ENCODE data around the gene MARCKS. TPM values are rescaled to one million over a fixed set of nuclear protein-coding genes. Genes with fewer than 3 reads are reported as not detected.

MARCKS gene, protein sequence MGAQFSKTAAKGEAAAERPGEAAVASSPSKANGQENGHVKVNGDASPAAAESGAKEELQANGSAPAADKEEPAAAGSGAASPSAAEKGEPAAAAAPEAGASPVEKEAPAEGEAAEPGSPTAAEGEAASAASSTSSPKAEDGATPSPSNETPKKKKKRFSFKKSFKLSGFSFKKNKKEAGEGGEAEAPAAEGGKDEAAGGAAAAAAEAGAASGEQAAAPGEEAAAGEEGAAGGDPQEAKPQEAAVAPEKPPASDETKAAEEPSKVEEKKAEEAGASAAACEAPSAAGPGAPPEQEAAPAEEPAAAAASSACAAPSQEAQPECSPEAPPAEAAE
- total RNA-seq (2021), result 95.9 and 110 TPM in 2 replicates
- Bru-seq, nascent RNA, result percentile 94 among the genes with signal in this experiment
- BruChase-seq, experiment 1, labeled RNA remaining after a 2-hour chase, result percentile 99 among the genes with signal in this experiment
- BruChase-seq, experiment 2, labeled RNA remaining after a 6-hour chase, result percentile 100 among the genes with signal in this experiment
- long read RNA-seq, full-length matches to known transcripts, result 271 of 330 reads
- long read RNA-seq, partial matches to known transcripts, result 55 of 330 reads
- long read RNA-seq, other reads (novel, unspliced or antisense), result 4 of 330 reads

GRCh38 chr6:113856625-113857555 lies at the start of gene MARCKS:
TSS of gene MARCKS (plus strand) at chr6:113857345. CDS start at chr6:113857746, 401 bp downstream.
- H3K36me3 ChIP-seq (ENCODE audit: insufficient read depth, low read length, poor library complexity, severe bottlenecking), result peaks cover 6% of the 10 kb centered on the region
- TF ChIP-seq, protein P1, sequence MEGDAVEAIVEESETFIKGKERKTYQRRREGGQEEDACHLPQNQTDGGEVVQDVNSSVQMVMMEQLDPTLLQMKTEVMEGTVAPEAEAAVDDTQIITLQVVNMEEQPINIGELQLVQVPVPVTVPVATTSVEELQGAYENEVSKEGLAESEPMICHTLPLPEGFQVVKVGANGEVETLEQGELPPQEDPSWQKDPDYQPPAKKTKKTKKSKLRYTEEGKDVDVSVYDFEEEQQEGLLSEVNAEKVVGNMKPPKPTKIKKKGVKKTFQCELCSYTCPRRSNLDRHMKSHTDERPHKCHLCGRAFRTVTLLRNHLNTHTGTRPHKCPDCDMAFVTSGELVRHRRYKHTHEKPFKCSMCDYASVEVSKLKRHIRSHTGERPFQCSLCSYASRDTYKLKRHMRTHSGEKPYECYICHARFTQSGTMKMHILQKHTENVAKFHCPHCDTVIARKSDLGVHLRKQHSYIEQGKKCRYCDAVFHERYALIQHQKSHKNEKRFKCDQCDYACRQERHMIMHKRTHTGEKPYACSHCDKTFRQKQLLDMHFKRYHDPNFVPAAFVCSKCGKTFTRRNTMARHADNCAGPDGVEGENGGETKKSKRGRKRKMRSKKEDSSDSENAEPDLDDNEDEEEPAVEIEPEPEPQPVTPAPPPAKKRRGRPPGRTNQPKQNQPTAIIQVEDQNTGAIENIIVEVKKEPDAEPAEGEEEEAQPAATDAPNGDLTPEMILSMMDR (conservative IDR thresholded peaks at IDR 0.05; ENCODE audit: low read depth, low read length), result no peak
- no peak for TF ChIP-seq EZH2 (IDR thresholded peaks at IDR 0.05; ENCODE audit: borderline replicate concordance, low read depth, low read length, poor library complexity, severe bottlenecking)
- no peaks in the 10 kb centered on the region for H3K9me3 ChIP-seq (ENCODE audit: low read depth, low read length, poor library complexity, severe bottlenecking)
- peak; percentile 95 for DNase-seq (ENCODE audit: low spot score)
- POLR2A ChIA-PET (ENCODE audit: low non-redundant PET), result no interaction called here
- peak within 1 kb of the TSS; percentile 86 for H3K4me3 ChIP-seq (ENCODE audit: low read depth, low read length, poor library complexity, severe bottlenecking)
- intact Hi-C loops (cut with micrococcal nuclease; ENCODE audit: unreplicated experiment), result loop anchor here (2.0 to 10.0 kb wide), 8 partner anchors 162 to 1520 kb away; no protein-coding TSS in a partner anchor
- CTCF ChIA-PET, result no interaction called here
- BruUV-seq (replicated peaks), result no TSS peak
- no peaks in the 10 kb centered on the region for H3K27me3 ChIP-seq (replicated peaks; ENCODE audit: insufficient read depth, low read depth, low read length, poor library complexity)
- peaks cover 11% of the 10 kb centered on the region for H3K4me1 ChIP-seq (ENCODE audit: insufficient read depth, low read length, poor library complexity, severe bottlenecking)
- H3K27ac ChIP-seq (ENCODE audit: low read depth, low read length, poor library complexity, severe bottlenecking), result peak within 1 kb of the TSS; percentile 89

DNA sequence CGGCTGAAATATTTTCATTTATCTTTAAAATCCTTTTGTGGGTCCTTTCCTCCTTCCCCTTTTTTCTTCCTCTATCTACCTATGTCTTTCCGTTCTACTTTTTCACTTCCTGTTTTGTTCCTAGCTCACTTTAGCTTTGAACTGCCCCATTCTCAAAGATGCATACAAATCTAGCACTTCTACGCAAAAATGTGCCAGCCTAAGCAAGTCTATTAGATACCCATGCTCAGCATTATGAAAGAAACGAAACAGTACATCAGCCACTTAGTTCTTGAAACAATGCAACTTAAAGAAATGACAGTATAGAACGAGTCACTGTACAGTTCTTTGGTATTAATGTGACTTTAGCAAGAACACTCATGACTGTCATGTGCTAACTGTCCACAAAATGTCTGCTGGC lies 47.3 kb upstream of the MARCKS start:
- Histone ChIP-seq H3K36me3 (ENCODE audit: insufficient read depth, low read length, poor library complexity, severe bottlenecking) (no peaks in the 10 kb centered on the region), H3K4me1 (ENCODE audit: insufficient read depth, low read length, poor library complexity, severe bottlenecking) (no peaks in the 10 kb centered on the region), H3K9me3 (ENCODE audit: low read depth, low read length, poor library complexity, severe bottlenecking) (no peaks in the 10 kb centered on the region), H3K27me3 (replicated peaks; ENCODE audit: insufficient read depth, low read depth, low read length, poor library complexity) (no peaks in the 10 kb centered on the region), H3K27ac (ENCODE audit: low read depth, low read length, poor library complexity, severe bottlenecking) (no peak overlapping the region), H3K4me3 (ENCODE audit: low read depth, low read length, poor library complexity, severe bottlenecking) (no peak overlapping the region)
- no TSS peak for BruUV-seq (replicated peaks)
- intact Hi-C loops (cut with micrococcal nuclease; ENCODE audit: unreplicated experiment), result no loop called here
- TF ChIP-seq, protein P1 (conservative IDR thresholded peaks at IDR 0.05; ENCODE audit: low read depth, low read length), result no peak
- TF ChIP-seq EZH2 (IDR thresholded peaks at IDR 0.05; ENCODE audit: borderline replicate concordance, low read depth, low read length, poor library complexity, severe bottlenecking), result no peak
- DNase-seq (ENCODE audit: low spot score), result no peak
- ChIA-PET POLR2A (ENCODE audit: low non-redundant PET) (no interaction called here), CTCF (no interaction called here)

DNA sequence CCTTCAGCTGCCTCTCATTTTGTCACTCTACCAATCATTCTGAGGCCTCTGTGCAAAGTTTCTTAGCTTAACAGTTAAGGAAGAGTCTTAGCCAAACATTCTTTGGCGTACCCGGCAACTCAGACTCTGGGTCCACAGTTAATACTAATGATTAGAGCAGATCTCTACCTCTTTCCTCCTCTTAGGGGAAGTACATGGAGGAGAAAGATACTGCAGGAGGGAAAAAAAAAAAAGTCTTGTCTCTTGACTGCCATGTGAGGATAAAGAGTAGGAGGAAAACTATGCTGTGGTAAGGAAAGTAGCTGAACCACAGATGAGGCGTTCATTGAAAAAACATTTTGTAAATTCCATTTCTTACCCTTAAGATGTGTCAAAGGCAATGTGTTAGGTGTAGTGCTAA lies 44.0 kb upstream of the MARCKS start:
- Histone ChIP-seq H3K9me3 (ENCODE audit: low read depth, low read length, poor library complexity, severe bottlenecking) (no peaks in the 10 kb centered on the region), H3K27me3 (replicated peaks; ENCODE audit: insufficient read depth, low read depth, low read length, poor library complexity) (no peaks in the 10 kb centered on the region), H3K36me3 (ENCODE audit: insufficient read depth, low read length, poor library complexity, severe bottlenecking) (no peaks in the 10 kb centered on the region), H3K4me3 (ENCODE audit: low read depth, low read length, poor library complexity, severe bottlenecking) (no peak overlapping the region), H3K4me1 (ENCODE audit: insufficient read depth, low read length, poor library complexity, severe bottlenecking) (no peaks in the 10 kb centered on the region), H3K27ac (ENCODE audit: low read depth, low read length, poor library complexity, severe bottlenecking) (no peak overlapping the region)
- ChIA-PET POLR2A (ENCODE audit: low non-redundant PET) (no interaction called here), CTCF (no interaction called here)
- no peak for TF ChIP-seq EZH2 (IDR thresholded peaks at IDR 0.05; ENCODE audit: borderline replicate concordance, low read depth, low read length, poor library complexity, severe bottlenecking)
- no peak for DNase-seq (ENCODE audit: low spot score)
- BruUV-seq (replicated peaks), result no TSS peak
- intact Hi-C loops (cut with micrococcal nuclease; ENCODE audit: unreplicated experiment), result no loop called here

Data from A673 (cell line).